Measurements from ENCODE around the gene HYLS1. TPM values are rescaled to one million over a fixed set of nuclear protein-coding genes. Genes with fewer than 3 reads are reported as not detected.

Gene HYLS1
- polyA plus RNA-seq, 2 of the 4 experiments (the other 2 are of a cell fraction) = 14.9 to 18.7 TPM

GRCh38 chr11:125929445-125930075 is 42.1 kb downstream of the HYLS1 start:
- Histone ChIP-seq H3K4me2 (no peak overlapping the region), H3K9me3 (no peaks in the 10 kb centered on the region), H3K4me1 (no peaks in the 10 kb centered on the region), H3K4me3 (no peak overlapping the region), H3K27ac (no peak overlapping the region)
- no peak for DNase-seq (ENCODE audit: low read depth in 1 of 2, low spot score in 1 of 2)
- no peak for ATAC-seq
- CTCF ChIA-PET = interaction anchor here (3.7 kb wide), 1 partner anchor 13 kb away, joined by 15 read pairs; no protein-coding TSS in a partner anchor
- no peak for FAIRE-seq
- POLR2A ChIA-PET = no interaction called here
- WGBS (ENCODE audit: missing lambda C conversion rate) = 60% methylated on average over 6 of the region's 9 CpGs
- TF ChIP-seq GATA3 (IDR thresholded peaks at IDR 0.05; ENCODE audit: borderline replicate concordance) = no peak
- no peak for TF ChIP-seq HES2 (IDR thresholded peaks at IDR 0.05)
- no peak for TF ChIP-seq ZNF302 (CRISPR knock-in tag; IDR thresholded peaks at IDR 0.05)
- TF ChIP-seq CEBPB (IDR thresholded peaks at IDR 0.05) = no peak
- TF ChIP-seq ELK1 (IDR thresholded peaks at IDR 0.05; ENCODE audit: low read depth, low read length) = no peak
- no peak for TF ChIP-seq HOXA7 (CRISPR knock-in tag; IDR thresholded peaks at IDR 0.05)
- no peak for TF ChIP-seq KDM1A (IDR thresholded peaks at IDR 0.05; ENCODE audit: low read depth)
- no peak for TF ChIP-seq SMC3 (IDR thresholded peaks at IDR 0.05)
- no peak for TF ChIP-seq MYC (IDR thresholded peaks at IDR 0.05; ENCODE audit: borderline replicate concordance, low read length)
- no peak for TF ChIP-seq HOXB13 (CRISPR knock-in tag; IDR thresholded peaks at IDR 0.05; ENCODE audit: low read depth)
- no peak for TF ChIP-seq HMGXB4 (CRISPR knock-in tag; IDR thresholded peaks at IDR 0.05; ENCODE audit: borderline replicate concordance)
- TF ChIP-seq MAX (IDR thresholded peaks at IDR 0.05) = no peak
- TF ChIP-seq PBX3 (IDR thresholded peaks at IDR 0.05) = no peak
- no peak for TF ChIP-seq REST (IDR thresholded peaks at IDR 0.05)
- TF ChIP-seq RAD21 (conservative IDR thresholded peaks at IDR 0.05 in 1 of 2, IDR thresholded peaks at IDR 0.05 in 1 of 2) = no peak

GRCh38 chr11:125930076-125930450 is 42.6 kb downstream of the HYLS1 start:
- ATAC-seq = no peak
- Histone ChIP-seq H3K4me3 (no peak overlapping the region), H3K27ac (no peak overlapping the region), H3K9me3 (no peaks in the 10 kb centered on the region), H3K4me2 (no peak overlapping the region), H3K4me1 (no peaks in the 10 kb centered on the region)
- no peak for FAIRE-seq
- CTCF ChIA-PET = interaction anchor here (3.7 kb wide), 1 partner anchor 12 kb away, joined by 15 read pairs; no protein-coding TSS in a partner anchor
- TF ChIP-seq RAD21 (conservative IDR thresholded peaks at IDR 0.05 in 1 of 2, IDR thresholded peaks at IDR 0.05 in 1 of 2) = no peak
- 86% methylated on average over 11 of the region's 11 CpGs for WGBS (ENCODE audit: missing lambda C conversion rate)
- DNase-seq (ENCODE audit: low read depth in 1 of 2, low spot score in 1 of 2) = no peak
- POLR2A ChIA-PET = no interaction called here
